GM18909 (cell line): ENCODE measurements around the gene USP17L25.
"Not testable (repeated sequence)": the region's sequence is repeated elsewhere in the genome, so short reads cannot be mapped to it uniquely, and the experiment has no call there.

Source experiments
- ATAC-seq: cut with Tn5 transposase; IDR thresholded peaks from one replicate; pipeline ENCODE4 v1.9.1; 2021; ENCODE audit warnings: mild to moderate bottlenecking; ENCODE audit not compliant: unreplicated experiment, poor library complexity

The USP17L25 gene

GRCh38 chr4:9329611-9330010 lies at the start of gene USP17L25:
Gene USP17L25 (plus strand): TSS chr4:9329911. CDS start chr4:9329911, 0 bp downstream.
- ATAC-seq, result not testable (repeated sequence)

GRCh38 chr4:9324191-9324590 lies 5.5 kb upstream of the USP17L25 start:
- not testable (repeated sequence) for ATAC-seq

- ATAC-seq, result not testable (repeated sequence)
Observed at GRCh38 chr4:9324865-9325264, 4.8 kb upstream of the USP17L25 start, which contains the start of gene USP17L24. Gene USP17L24 (plus strand): TSS chr4:9325165. CDS start chr4:9325165, 0 bp downstream.

GRCh38 chr4:9334358-9334757 lies 4.6 kb downstream of the USP17L25 start, which contains the start of gene USP17L26:
Gene USP17L26 (plus strand): TSS chr4:9334658. CDS start chr4:9334658, 0 bp downstream.
- ATAC-seq, result not testable (repeated sequence)

GRCh38 chr4:9339103-9339502 lies 9.4 kb downstream of the USP17L25 start, which contains the start of gene USP17L5:
Gene USP17L5 (plus strand): TSS chr4:9339403. CDS start chr4:9339403, 0 bp downstream.
- ATAC-seq, result not testable (repeated sequence)

GRCh38 chr4:9343848-9344247 lies 14.1 kb downstream of the USP17L25 start, which contains the start of gene USP17L27:
Gene USP17L27 (plus strand): TSS chr4:9344148. CDS start chr4:9344148, 0 bp downstream.
- ATAC-seq, result not testable (repeated sequence)

- not testable (repeated sequence) for ATAC-seq
Observed at GRCh38 chr4:9348593-9348992, 18.9 kb downstream of the USP17L25 start, which contains the start of gene USP17L28. Gene USP17L28 (plus strand): TSS chr4:9348893. CDS start chr4:9348893, 0 bp downstream.

GRCh38 chr4:9350866-9351265 lies 21.2 kb downstream of the USP17L25 start:
- not testable (repeated sequence) for ATAC-seq

GRCh38 chr4:9353338-9353737 lies 23.6 kb downstream of the USP17L25 start, which contains the start of gene USP17L29:
Gene USP17L29 (plus strand): TSS chr4:9353638. CDS start chr4:9353638, 0 bp downstream.
- not testable (repeated sequence) for ATAC-seq

GRCh38 chr4:9362829-9363228 lies 33.1 kb downstream of the USP17L25 start, which contains the start of gene USP17L30:
Gene USP17L30 (plus strand): TSS chr4:9363129. CDS start chr4:9363129, 0 bp downstream.
- not testable (repeated sequence) for ATAC-seq

- ATAC-seq, result not testable (repeated sequence)
Observed at GRCh38 chr4:9379881-9380280, 50.2 kb downstream of the USP17L25 start.
